ENCODE data around the gene ACKR2.

The ACKR2 gene

DNA sequence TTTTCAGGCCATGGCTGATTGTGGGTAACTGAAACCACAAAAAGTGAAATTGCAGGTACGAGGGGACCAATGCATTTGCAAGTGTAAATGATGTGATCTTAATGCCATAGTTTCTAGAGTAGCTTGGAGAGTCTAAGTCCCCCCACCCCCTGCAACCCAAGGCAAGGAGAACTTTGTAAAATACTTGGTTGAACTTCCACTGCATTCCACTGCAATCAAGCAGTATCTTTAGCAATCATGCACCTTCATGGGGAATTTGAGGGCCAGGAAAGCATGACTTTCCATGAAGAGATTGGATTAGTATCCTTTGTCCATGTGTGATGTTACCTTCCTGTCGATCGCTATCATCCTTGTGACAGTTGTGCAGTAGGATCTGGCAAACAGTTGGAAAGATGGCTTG lies 77.8 kb downstream of the ACKR2 start:
- DNase-seq (ENCODE audit: low read depth in 2 of 2) = no peak

GRCh38 chr3:42891042-42891441 lies 81.8 kb downstream of the ACKR2 start:
- DNase-seq (ENCODE audit: low read depth in 2 of 2) = no peak

DNA sequence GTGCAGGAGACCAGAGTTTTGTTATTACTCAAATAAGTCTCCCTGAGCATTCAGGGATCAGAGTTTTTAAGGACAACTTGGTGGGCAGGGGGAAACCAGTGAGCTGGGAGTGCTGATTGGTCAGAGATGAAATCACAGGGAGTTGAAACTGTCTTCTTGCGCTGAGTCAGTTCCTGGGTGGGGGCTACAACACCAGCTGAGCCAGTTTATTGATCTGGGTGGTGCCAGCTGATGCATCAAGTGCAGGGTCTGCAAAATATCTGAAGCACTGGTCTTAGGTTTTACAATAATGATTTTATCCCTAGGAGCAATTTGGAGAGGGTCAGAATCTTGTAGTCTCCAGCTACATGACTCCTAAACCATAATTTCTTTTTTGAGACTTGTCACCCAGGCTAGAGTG lies 82.9 kb downstream of the ACKR2 start:
- no peak for DNase-seq (ENCODE audit: low read depth in 2 of 2)

- no peak for DNase-seq (ENCODE audit: low read depth in 2 of 2)
Measured at GRCh38 chr3:42892807-42893206, 83.6 kb downstream of the ACKR2 start.

- no peak for DNase-seq (ENCODE audit: low read depth in 2 of 2)
Measured at GRCh38 chr3:42894698-42895579, 85.7 kb downstream of the ACKR2 start.

DNA sequence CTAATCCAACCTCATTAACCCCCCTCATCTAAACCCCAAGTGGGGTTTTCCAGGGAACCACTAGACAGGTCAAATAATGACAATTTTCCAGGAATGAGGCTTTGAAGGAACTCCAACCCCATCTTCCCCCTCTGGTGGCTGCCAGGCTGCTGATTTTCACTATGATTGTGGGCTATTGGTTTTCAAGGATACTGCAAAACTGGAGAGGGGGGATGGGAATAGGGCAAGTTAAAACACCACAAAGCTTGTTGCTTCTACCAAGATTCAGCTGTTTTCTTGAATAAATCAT lies 86.3 kb downstream of the ACKR2 start:
- no peak for DNase-seq (ENCODE audit: low read depth in 2 of 2)

DNA sequence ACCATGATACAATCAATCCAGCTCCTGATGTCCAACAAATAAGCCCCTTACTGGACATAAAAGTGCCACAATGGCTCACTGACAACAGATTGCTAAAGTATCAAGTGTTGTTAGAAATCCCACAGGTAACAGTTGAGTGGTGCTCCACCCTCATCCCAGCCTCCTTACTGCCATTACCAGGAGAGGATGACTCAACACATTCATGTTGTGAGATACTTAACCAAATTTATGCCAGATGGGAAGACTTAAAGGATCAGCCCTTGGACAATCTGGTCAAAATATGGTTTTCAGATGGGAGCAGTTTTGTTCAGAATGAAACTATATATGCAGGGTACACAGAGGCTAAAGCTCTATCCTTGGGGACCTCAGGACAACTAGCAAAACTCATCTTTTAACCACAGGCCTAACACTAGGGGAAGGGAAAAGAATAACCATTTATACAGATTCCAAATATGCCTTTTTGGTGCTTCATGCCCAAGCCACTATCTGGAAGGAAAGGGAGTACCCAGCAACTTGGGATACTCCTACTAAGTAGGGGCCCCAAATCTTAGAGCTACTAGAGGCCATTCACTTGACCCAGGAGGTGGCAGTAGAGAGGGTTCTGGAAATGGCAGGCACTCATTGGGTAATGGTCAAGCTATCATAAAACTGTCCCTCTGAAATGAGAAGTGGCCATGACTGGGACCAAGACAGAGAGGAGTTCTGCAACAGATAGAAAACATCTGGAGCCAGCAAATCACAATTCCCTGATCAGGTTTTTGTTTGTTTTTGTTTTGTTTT lies 89.8 kb downstream of the ACKR2 start:
- DNase-seq (ENCODE audit: low read depth in 2 of 2) = no peak

- no peak for DNase-seq (ENCODE audit: low read depth in 2 of 2)
Measured at GRCh38 chr3:42900226-42901072, 91.2 kb downstream of the ACKR2 start.

DNA sequence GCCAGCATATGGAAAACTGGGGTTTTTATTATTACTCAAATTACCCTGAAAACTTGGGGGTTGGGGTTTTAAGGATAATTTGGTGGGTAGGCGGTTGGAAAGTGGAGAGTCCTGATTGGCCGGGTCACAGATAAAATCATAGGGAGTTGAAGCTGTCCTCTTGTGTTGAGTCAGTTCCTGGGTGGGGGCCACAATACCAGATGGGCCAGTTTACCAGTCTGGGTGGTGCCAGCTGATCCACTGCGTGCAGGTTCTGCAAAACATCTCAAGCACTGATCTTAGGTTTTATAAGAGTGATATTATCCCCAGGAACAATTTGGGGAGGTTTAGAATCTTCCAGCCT lies 91.8 kb downstream of the ACKR2 start:
- DNase-seq (ENCODE audit: low read depth in 2 of 2) = no peak

DNA sequence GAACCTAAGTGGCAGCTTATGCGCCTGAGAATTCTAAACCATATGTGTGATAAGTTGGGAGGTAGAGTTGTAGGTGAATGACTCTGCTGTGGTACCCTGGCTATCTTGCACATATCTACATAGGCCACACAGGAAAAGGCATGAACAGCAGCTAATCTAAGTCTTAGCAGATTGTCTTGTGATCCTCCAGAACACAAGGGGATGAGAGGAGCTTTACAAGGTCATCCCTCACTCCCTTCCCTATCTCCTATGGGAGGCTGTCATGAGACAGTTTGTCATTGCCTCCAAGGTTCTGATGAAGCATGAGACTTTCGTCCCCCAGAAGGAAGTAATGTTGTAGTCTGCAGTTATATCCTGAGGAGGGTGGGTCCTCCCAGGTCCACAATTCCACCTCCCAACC lies 93.0 kb downstream of the ACKR2 start:
- DNase-seq (ENCODE audit: low read depth in 2 of 2) = no peak

DNA sequence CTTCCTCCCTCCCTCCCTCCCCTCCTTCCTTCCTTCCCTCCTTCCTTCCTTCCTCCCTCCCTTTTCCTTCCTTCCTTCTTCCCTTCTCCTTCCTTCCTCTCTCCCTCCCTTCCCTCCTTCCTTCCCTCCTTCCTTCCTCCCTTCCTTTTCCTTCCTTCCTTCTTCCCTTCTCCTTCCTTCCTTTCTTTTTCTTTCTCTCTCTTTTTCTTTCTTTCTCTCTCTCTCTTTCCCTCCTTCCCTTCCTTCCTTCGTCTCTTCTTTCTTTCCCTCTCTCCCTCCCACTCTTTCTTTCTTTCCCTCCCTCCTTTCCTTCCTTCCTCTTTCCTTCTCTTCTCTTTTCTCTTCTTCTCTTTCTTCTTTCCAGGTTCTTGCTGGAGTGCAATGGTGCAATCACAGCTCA lies 94.8 kb downstream of the ACKR2 start:
- DNase-seq (ENCODE audit: low read depth in 2 of 2) = no peak

DNA sequence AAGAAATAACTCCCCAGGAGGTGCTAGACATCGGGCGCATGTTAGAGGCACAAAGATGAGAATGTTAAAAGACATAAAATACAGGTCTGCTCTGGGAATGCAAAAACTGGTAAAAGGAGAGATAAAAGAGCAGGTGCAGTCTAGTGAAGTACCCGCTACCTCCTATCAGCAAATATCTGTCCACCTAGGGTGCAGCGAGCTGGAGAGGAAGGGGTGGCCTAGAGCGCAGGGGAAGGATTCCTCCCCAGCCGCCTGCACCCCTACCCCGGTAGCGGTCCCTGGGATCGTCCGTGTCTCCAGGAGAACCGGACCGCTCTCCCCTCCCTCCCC lies 96.5 kb downstream of the ACKR2 start:
- DNase-seq (ENCODE audit: low read depth in 2 of 2) = no peak

- DNase-seq (ENCODE audit: low read depth in 2 of 2) = no peak
Measured at GRCh38 chr3:42906070-42906847, 97.0 kb downstream of the ACKR2 start, which contains the start of gene ZNF662. ZNF662 (plus strand) TSS chr3:42906142; CDS start chr3:42908115, 1,973 bp downstream.

- DNase-seq (ENCODE audit: low read depth in 2 of 2) = no peak
Measured at GRCh38 chr3:42906848-42907183, 97.6 kb downstream of the ACKR2 start.

DNA sequence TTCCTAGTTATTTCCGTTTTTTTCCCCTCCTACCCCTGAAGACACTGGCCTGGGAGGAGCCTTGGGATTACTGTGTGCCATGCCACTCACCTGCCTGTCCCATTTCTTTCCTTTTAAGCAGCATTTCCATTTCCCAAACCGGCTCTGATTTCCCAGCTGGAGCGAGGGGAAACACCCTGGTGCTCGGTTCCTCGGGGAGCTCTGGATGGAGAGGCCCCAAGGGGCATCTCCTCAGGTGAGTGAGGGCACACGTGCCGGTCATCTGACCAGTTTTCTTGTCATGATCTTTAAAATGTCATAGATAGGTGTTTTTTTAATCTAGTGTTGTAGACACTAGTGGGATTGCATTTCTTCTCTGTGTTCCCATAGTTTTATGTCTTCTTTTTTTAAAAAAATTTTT lies 99.4 kb downstream of the ACKR2 start:
- DNase-seq (ENCODE audit: low read depth in 2 of 2) = no peak

- no peak for DNase-seq (ENCODE audit: low read depth in 2 of 2)
Measured at GRCh38 chr3:42911551-42911950, 102.3 kb downstream of the ACKR2 start.

GRCh38 chr3:42914771-42915515 lies 105.7 kb downstream of the ACKR2 start:
- DNase-seq (ENCODE audit: low read depth in 2 of 2) = no peak

Data from stimulated activated CD4-positive, alpha-beta T cell treated with anti-CD3 and anti-CD28 coated beads, Interleukin-1b, Interleukin-23, amount 100 ng/mL, for 1 hour (primary cell).